Sigmoid colon (tissue), 4 donors: Measurements from ENCODE around the gene SPARC.

Experiments used
- CTCF ChIP-seq, 4 experiments: fragments of 450-650 bp in 3 of 4; fragments of 200-600 bp in 1 of 4; IDR thresholded peaks; one replicate each; pipeline ENCODE4 v1.5.1; 2016 to 2019; ENCODE audit warnings: antibody characterized with exemption in 4 of 4, mild to moderate bottlenecking in 3 of 4, moderate library complexity in 2 of 4
- EP300 ChIP-seq, 4 donors: sonication (generic); formaldehyde crosslinking; IDR thresholded peaks; one replicate each; pipeline ENCODE4 v1.6.1; 2017; ENCODE audit warnings: antibody characterized with exemption in 4 of 4
- POLR2AphosphoS5 ChIP-seq, 4 donors: sonication (generic); formaldehyde crosslinking; IDR thresholded peaks; one replicate each; pipeline ENCODE4 v1.6.1; 2017; ENCODE audit warnings: antibody characterized with exemption in 4 of 4

GRCh38 chr5:151688436-151688835, 1.7 kb upstream of the SPARC start:
- TF ChIP-seq CTCF (IDR thresholded peaks at IDR 0.05) (no peak), EP300 (IDR thresholded peaks at IDR 0.05) (no peak), POLR2AphosphoS5 (IDR thresholded peaks at IDR 0.05) (no peak)
